HG02678 (cell line): ENCODE data around the gene PATL2.
"Not testable (repeated sequence)": the region's sequence is repeated elsewhere in the genome, so short reads cannot be mapped to it uniquely, and the experiment has no call there.

Experiments used
- ATAC-seq: cut with Tn5 transposase; IDR thresholded peaks from one replicate; pipeline ENCODE4 v1.9.1; 2021; ENCODE audit warnings: mild to moderate bottlenecking, moderate library complexity; ENCODE audit not compliant: unreplicated experiment

PATL2 gene

GRCh38 chr15:44720000-44720435 lies 8.9 kb upstream of the PATL2 start:
- ATAC-seq = not testable (repeated sequence)

DNA sequence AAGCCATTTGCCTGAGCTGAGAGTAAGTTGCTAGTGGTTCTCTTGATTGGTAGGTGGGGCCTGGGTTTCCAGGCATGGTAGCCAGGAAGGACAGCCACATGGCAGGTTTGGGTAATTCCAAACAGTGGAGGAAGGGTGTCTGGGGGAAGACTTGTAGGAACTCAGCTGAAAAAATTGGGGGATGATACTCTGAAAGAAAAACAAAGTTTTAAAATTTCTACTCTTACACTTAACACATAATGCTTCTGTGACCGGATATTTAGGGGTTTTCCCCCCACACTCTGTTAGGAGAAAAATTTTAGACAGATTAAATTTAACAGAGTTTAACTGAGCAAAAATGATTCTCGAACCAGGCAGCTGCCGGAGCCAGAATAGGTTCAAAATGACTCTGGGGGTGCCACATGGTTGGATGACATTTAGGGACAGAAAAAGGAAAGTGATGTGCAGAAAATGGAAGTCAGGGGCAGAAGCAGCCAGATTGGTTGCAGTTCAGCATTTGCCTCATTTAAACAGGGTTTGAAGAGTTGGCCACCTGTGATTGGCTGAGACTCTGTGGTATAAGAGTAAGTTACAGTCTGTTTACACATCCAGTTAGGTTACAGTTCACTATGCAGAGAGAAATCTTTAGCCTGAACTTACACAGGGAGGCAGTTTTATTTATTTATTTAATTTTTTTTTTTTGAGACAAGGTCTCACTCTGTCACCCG lies 8.3 kb upstream of the PATL2 start:
- ATAC-seq = peak; percentile 61

DNA sequence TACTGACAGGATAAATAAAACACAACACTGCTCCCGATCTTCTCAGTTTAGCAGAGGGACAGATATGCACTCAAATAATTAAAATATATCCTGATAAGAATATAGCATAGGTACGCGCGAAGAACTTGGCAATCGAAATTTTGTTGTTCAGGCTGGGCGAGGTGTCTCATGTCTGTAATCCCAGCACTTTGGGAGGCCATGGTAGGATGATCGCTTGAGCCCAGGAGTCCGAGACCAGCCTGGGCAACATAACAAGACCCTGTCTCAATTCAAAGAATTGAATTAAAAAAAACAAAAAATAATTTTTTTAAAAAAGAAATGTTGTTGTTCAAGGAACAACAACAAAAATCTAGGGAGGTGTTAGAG lies 7.8 kb upstream of the PATL2 start:
- ATAC-seq = no peak

DNA sequence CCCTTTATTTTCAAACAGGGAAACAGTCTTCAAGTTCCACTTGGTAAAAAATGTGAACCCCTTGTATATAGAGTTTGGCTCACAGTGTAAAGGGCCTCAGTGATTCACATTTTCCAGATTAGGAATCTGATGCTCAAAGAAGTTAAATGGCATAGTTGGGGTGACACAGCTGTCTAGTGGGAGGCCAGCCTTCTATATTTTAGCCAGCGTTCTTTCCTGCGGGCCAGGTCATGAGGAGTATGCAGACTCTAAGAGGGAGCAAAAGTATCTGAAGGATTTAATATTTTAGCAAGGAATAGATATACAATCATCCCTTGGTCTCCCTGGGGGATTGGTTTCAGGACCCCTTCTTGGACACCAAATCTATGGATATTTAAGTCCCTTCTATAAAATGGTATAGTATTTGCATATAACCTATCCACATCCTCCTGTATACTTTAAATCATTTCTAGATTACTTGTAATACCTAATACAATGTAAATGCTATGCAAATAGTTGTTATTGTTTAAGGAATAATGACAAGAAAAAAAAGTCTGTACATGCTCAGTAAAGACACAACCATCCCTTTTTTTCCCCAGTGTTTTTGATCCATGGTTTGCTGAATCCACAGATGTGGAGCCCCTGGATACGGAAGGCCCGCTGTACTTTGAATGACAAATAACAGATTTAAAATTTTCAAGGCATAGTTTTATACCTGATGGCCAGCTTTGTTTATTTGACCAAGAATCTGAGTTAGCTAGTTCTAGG lies 7.2 kb upstream of the PATL2 start:
- ATAC-seq = no peak

GRCh38 chr15:44716983-44717602 lies 6.0 kb upstream of the PATL2 start:
- no peak for ATAC-seq

DNA sequence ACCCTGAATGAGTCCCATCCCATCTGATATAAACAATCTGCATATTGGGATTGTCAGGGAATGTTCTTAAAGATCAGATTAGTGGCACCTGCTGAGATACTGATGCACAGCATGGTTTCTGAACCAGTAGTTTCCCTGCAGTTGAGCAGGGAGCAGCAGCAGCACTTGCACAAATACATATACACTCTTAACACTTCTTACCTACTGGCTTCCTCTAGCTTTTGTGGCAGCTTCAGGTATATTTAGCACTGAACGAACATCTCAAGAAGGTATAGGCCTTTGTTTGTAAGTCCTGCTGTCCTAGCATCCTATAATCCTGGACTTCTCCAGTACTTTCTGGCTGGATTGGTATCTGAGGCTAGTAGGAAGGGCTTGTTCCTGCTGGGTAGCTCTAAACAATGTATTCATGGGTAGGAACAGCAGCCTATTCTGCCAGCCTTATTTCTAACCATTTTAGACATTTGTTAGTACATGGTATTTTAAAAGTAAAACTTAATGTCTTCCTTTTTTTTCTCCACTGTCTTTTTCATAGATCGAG lies 4.7 kb upstream of the PATL2 start:
- no peak for ATAC-seq

DNA sequence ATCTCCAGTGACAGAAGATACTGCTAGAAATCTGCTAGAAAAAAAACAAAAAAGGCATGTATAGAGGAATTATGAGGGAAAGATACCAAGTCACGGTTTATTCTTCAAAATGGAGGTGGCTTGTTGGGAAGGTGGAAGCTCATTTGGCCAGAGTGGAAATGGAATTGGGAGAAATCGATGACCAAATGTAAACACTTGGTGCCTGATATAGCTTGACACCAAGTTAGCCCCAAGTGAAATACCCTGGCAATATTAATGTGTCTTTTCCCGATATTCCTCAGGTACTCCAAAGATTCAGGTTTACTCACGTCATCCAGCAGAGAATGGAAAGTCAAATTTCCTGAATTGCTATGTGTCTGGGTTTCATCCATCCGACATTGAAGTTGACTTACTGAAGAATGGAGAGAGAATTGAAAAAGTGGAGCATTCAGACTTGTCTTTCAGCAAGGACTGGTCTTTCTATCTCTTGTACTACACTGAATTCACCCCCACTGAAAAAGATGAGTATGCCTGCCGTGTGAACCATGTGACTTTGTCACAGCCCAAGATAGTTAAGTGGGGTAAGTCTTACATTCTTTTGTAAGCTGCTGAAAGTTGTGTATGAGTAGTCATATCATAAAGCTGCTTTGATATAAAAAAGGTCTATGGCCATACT lies 4.1 kb upstream of the PATL2 start:
- no peak for ATAC-seq

GRCh38 chr15:44713006-44713966 lies 2.2 kb upstream of the PATL2 start:
- ATAC-seq = no peak

DNA sequence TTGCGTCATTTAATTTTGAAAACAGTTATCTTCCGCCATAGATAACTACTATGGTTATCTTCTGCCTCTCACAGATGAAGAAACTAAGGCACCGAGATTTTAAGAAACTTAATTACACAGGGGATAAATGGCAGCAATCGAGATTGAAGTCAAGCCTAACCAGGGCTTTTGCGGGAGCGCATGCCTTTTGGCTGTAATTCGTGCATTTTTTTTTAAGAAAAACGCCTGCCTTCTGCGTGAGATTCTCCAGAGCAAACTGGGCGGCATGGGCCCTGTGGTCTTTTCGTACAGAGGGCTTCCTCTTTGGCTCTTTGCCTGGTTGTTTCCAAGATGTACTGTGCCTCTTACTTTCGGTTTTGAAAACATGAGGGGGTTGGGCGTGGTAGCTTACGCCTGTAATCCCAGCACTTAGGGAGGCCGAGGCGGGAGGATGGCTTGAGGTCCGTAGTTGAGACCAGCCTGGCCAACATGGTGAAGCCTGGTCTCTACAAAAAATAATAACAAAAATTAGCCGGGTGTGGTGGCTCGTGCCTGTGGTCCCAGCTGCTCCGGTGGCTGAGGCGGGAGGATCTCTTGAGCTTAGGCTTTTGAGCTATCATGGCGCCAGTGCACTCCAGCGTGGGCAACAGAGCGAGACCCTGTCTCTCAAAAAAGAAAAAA lies 1.4 kb upstream of the PATL2 start:
- no peak for ATAC-seq

DNA sequence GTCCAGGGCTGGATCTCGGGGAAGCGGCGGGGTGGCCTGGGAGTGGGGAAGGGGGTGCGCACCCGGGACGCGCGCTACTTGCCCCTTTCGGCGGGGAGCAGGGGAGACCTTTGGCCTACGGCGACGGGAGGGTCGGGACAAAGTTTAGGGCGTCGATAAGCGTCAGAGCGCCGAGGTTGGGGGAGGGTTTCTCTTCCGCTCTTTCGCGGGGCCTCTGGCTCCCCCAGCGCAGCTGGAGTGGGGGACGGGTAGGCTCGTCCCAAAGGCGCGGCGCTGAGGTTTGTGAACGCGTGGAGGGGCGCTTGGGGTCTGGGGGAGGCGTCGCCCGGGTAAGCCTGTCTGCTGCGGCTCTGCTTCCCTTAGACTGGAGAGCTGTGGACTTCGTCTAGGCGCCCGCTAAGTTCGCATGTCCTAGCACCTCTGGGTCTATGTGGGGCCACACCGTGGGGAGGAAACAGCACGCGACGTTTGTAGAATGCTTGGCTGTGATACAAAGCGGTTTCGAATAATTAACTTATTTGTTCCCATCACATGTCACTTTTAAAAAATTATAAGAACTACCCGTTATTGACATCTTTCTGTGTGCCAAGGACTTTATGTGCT lies 721 bp upstream of the PATL2 start:
- ATAC-seq = no peak

- no peak for ATAC-seq
Measured at GRCh38 chr15:44710236-44711095, 657 bp downstream of the PATL2 start.

- ATAC-seq = no peak
Measured at GRCh38 chr15:44706946-44707636, 4.0 kb downstream of the PATL2 start.

- no peak for ATAC-seq
Measured at GRCh38 chr15:44706401-44706800, 4.7 kb downstream of the PATL2 start.

GRCh38 chr15:44705986-44706385 lies 5.1 kb downstream of the PATL2 start:
- ATAC-seq = no peak

DNA sequence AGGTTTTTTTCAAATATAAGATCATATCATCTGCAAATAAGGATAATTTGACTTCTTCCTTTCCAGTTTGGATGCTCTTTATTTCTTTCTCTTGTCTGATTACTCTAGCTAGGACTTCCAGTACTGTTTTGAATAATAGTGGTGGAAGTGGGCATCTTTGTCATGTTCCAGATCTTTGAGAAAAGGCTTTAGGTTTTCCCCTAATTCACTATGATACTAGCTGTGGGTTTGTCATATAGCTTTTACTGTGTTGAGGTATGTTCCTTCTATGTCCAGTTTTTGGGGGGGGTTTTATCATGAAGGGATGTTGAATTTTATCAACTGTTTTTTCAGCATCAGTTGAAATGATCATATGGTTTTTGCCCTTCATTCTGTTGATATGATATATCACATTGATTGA lies 10.4 kb downstream of the PATL2 start:
- ATAC-seq = not testable (repeated sequence)

DNA sequence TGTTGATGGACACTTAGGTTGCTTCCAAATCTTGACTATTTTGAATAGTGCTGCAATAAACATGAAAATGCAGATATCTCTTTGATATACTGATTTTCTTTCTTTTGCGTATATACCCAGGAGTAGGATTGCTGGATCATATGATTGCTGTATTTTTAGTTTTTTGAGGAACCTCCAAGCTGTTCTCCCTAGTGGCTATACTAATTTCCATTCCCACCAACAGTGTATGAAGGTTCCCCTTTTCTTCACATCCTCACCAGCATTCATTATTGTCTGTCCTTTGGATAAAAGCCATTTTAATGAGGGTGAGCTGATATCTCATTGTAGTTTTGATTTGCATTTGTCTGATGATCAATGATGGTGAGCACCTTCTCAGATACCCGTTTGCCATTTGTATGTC lies 12.5 kb downstream of the PATL2 start:
- ATAC-seq = no peak

DNA sequence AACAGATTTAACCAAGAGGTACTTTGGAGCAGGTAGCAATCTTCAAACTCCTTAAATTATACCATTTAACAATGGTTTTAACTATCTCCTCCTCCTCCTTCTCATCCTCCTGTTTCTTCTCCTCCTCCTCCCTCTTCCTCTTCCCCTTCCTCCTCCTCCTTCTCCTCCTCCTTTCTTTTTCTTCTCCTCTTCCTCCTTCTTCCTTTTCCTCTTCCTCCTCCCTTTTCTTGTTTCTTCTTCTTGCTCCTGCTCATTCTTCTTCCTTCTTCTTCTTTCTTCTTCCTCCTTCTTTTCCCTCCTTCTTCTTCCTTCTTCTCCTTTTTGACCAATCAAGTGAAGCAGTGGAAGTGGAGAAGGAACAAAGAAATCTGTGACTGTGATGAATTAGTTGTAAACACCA lies 14.1 kb downstream of the PATL2 start:
- ATAC-seq = no peak

- ATAC-seq = no peak
Measured at GRCh38 chr15:44695294-44695693, 15.8 kb downstream of the PATL2 start.
